ENCODE data around the gene OVCA2. TPM values are rescaled to one million over a fixed set of nuclear protein-coding genes. Genes with fewer than 3 reads are reported as not detected.

OVCA2 gene
- total and polyA plus RNA-seq, 2 donors from 2014 or later: 22.9 to 63.6 TPM

DNA sequence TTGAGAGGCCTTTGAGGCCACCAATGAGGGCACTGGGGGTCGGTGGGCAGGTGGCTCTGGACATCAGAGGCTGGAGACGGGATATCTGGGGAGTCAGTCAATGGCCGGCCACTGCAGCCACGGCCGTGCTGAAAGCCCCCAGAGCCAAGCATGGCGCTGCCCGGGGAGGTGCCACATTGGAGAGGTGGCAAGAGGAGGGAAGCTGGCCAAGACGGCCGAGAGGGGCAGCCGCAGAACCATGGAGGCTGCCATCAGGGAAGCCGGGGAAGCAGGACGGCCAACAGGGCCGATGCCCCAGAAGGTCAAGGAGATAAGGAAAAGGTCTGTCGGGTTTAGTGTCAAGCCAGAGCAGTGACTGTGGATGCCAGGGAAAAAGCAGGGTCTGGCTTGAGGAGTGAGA is 26.5 kb upstream of the OVCA2 start:
- H3K9me3 ChIP-seq (ENCODE audit: control insufficient read depth in 2 of 3, insufficient read depth in 1 of 3, low read length in 3 of 3): no peaks in the 10 kb centered on the region
- no peaks in the 10 kb centered on the region for H3K36me3 ChIP-seq (ENCODE audit: control insufficient read depth in 2 of 3, insufficient read depth in 3 of 3, low read length in 3 of 3)
- H3K4me1 ChIP-seq (ENCODE audit: control insufficient read depth in 2 of 3, insufficient read depth in 2 of 3, low read depth in 1 of 3, low read length in 3 of 3): peaks cover 0 to 23% (median 0%) of the 10 kb centered on the region in 3 donors
- H3K27ac ChIP-seq (ENCODE audit: low read depth in 2 of 2, low read length in 2 of 2): no peak overlapping the region
- TF ChIP-seq, protein P1, sequence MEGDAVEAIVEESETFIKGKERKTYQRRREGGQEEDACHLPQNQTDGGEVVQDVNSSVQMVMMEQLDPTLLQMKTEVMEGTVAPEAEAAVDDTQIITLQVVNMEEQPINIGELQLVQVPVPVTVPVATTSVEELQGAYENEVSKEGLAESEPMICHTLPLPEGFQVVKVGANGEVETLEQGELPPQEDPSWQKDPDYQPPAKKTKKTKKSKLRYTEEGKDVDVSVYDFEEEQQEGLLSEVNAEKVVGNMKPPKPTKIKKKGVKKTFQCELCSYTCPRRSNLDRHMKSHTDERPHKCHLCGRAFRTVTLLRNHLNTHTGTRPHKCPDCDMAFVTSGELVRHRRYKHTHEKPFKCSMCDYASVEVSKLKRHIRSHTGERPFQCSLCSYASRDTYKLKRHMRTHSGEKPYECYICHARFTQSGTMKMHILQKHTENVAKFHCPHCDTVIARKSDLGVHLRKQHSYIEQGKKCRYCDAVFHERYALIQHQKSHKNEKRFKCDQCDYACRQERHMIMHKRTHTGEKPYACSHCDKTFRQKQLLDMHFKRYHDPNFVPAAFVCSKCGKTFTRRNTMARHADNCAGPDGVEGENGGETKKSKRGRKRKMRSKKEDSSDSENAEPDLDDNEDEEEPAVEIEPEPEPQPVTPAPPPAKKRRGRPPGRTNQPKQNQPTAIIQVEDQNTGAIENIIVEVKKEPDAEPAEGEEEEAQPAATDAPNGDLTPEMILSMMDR (IDR thresholded peaks at IDR 0.05; ENCODE audit: borderline replicate concordance, extremely low read depth, insufficient read depth): no peak
- H3K9ac ChIP-seq (ENCODE audit: low read length in 3 of 3): no peak overlapping the region
- FAIRE-seq (no peak), DNase-seq (no peak)
- intact Hi-C loops (cut with DNase I): no loop called here
- peaks cover 2% of the 10 kb centered on the region for H3K27me3 ChIP-seq (ENCODE audit: control insufficient read depth, insufficient read depth, low read length)
- H3K4me3 ChIP-seq (ENCODE audit: low read length in 3 of 3): no peak overlapping the region

DNA sequence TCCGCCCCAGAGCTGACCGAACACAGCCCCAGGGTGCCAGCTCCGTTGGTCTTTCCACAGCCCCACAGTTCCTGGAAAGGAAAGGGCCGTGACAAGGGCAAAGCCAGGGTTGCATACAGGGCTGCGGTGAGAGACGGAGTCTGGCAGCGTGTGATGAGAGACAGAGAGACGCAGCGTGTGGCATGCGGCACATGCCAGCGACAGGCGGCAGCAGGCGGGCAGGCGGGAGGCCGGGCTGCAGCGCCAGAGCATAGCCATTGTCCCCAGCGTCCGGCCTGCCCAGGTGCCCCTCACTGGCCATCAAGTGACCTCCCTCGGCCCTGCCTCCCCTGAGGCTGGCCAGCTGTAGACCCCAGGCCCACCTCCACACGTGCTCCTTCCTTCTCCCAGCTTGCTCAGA is 25.3 kb upstream of the OVCA2 start:
- Histone ChIP-seq H3K9ac (ENCODE audit: low read length in 3 of 3) (no peak overlapping the region), H3K27ac (ENCODE audit: low read depth in 2 of 2, low read length in 2 of 2) (no peak overlapping the region), H3K4me3 (ENCODE audit: low read length in 3 of 3) (no peak overlapping the region), H3K9me3 (ENCODE audit: control insufficient read depth in 2 of 3, insufficient read depth in 1 of 3, low read length in 3 of 3) (no peaks in the 10 kb centered on the region), H3K4me1 (ENCODE audit: control insufficient read depth in 2 of 3, insufficient read depth in 2 of 3, low read depth in 1 of 3, low read length in 3 of 3) (peaks cover 0 to 22% (median 0%) of the 10 kb centered on the region in 3 donors), H3K27me3 (ENCODE audit: control insufficient read depth, insufficient read depth, low read length) (peaks cover 2% of the 10 kb centered on the region), H3K36me3 (ENCODE audit: control insufficient read depth in 2 of 3, insufficient read depth in 3 of 3, low read length in 3 of 3) (no peaks in the 10 kb centered on the region)
- no peak for FAIRE-seq
- no peak for DNase-seq
- intact Hi-C loops (cut with DNase I): no loop called here
- TF ChIP-seq, protein P1 (IDR thresholded peaks at IDR 0.05; ENCODE audit: borderline replicate concordance, extremely low read depth, insufficient read depth): no peak

DNA sequence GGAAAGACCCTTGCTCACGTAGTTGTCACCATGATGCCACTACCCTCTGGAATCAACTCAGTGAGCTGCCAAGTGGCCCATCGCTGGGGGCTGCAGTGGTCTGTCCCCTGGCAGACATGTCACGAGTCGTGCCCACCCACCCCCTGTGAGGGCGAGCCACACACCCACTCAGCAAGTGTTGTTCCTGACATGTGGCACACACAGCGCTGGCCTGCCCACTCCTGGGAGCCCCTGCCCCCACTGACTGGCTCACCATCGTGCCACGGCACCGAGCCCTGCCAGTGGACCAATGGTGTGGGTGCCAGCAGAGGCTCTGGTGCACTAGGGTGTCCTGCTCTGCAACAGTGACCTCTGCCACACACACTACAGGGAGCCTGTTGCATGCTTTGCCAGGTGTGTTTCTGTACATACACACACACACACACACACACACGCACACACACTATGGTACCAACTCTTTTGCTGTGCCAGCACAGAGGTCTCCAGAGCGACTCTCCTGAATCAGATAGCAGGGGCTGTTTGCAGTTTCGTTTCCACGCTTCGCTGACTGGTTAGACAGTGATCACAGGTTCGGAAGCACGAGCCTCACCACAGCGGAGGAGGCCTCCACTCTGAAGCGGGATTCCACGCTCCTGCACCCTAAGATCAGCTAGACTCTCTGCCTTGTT is 24.4 kb upstream of the OVCA2 start:
- TF ChIP-seq, protein P1 (IDR thresholded peaks at IDR 0.05; ENCODE audit: borderline replicate concordance, extremely low read depth, insufficient read depth): no peak
- Histone ChIP-seq H3K9me3 (ENCODE audit: control insufficient read depth in 2 of 3, insufficient read depth in 1 of 3, low read length in 3 of 3) (no peaks in the 10 kb centered on the region), H3K36me3 (ENCODE audit: control insufficient read depth in 2 of 3, insufficient read depth in 3 of 3, low read length in 3 of 3) (no peaks in the 10 kb centered on the region), H3K4me3 (ENCODE audit: low read length in 3 of 3) (peak overlapping the region in 1 of 3 donors; percentile 21), H3K4me1 (ENCODE audit: control insufficient read depth in 2 of 3, insufficient read depth in 2 of 3, low read depth in 1 of 3, low read length in 3 of 3) (peaks cover 0 to 16% (median 0%) of the 10 kb centered on the region in 3 donors), H3K27ac (ENCODE audit: low read depth in 2 of 2, low read length in 2 of 2) (no peak overlapping the region), H3K27me3 (ENCODE audit: control insufficient read depth, insufficient read depth, low read length) (peaks cover 2% of the 10 kb centered on the region), H3K9ac (ENCODE audit: low read length in 3 of 3) (no peak overlapping the region)
- DNase-seq (peak in 2 of 5 donors; percentile 46 to 58), FAIRE-seq (no peak)
- intact Hi-C loops (cut with DNase I): no loop called here
